ENCODE data around the gene RAI1.

Gene RAI1

DNA sequence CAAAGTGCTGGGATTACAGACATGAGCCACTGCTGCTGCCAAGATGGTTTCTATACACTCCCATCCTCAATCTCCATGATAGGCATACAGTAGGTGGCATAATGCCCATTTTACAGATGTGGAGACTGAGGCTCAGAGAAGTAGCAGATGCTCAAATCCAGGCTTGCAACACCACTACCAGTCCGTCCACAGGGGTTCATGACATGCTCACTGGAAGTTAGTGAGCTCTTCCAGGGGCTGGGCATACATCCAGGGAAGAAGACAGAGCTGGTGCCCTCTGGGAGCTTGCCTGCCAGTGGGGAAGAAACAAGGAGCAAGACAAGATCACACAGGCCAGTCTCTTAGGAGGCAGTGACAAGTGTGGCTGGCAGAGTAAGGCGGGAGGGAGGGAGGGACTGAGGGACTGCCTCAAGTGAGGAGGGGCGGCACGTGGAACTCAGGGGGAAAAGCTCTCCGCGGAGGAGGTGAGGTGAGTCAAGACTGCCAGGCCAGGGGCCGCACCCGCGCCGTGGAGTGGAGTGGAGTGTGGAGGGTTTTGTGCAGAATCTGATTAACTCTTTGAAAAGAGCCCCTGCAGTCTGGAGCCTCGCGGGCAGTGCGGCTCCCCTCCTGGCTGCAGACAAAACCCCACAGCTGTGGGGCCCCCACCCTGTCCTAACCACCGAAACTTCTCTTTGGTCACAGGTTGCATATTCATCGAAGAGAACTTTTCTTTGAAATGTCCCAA is 127.6 kb downstream of the RAI1 start (continued):
- no peak for TF ChIP-seq ZNF324 (tag by site-specific recombination; IDR thresholded peaks at IDR 0.05)
- TF ChIP-seq ZNF623 (tag by site-specific recombination; IDR thresholded peaks at IDR 0.05): no peak
- TF ChIP-seq ZNF670 (tag by site-specific recombination; IDR thresholded peaks at IDR 0.05; ENCODE audit: low read depth): no peak
- no peak for TF ChIP-seq ZNF704 (tag by site-specific recombination; IDR thresholded peaks at IDR 0.05)
- TF ChIP-seq ZNF302 (tag by site-specific recombination; IDR thresholded peaks at IDR 0.05; ENCODE audit: low read depth): no peak
- TF ChIP-seq MEIS1 (CRISPR knock-in tag; IDR thresholded peaks at IDR 0.05; ENCODE audit: borderline replicate concordance): no peak
- TF ChIP-seq PRDM4 (tag by site-specific recombination; IDR thresholded peaks at IDR 0.05): no peak
- no peak for TF ChIP-seq ZNF621 (tag by site-specific recombination; IDR thresholded peaks at IDR 0.05)
- no peak for TF ChIP-seq ZNF521 (tag by site-specific recombination; IDR thresholded peaks at IDR 0.05)
- TF ChIP-seq, protein P1, sequence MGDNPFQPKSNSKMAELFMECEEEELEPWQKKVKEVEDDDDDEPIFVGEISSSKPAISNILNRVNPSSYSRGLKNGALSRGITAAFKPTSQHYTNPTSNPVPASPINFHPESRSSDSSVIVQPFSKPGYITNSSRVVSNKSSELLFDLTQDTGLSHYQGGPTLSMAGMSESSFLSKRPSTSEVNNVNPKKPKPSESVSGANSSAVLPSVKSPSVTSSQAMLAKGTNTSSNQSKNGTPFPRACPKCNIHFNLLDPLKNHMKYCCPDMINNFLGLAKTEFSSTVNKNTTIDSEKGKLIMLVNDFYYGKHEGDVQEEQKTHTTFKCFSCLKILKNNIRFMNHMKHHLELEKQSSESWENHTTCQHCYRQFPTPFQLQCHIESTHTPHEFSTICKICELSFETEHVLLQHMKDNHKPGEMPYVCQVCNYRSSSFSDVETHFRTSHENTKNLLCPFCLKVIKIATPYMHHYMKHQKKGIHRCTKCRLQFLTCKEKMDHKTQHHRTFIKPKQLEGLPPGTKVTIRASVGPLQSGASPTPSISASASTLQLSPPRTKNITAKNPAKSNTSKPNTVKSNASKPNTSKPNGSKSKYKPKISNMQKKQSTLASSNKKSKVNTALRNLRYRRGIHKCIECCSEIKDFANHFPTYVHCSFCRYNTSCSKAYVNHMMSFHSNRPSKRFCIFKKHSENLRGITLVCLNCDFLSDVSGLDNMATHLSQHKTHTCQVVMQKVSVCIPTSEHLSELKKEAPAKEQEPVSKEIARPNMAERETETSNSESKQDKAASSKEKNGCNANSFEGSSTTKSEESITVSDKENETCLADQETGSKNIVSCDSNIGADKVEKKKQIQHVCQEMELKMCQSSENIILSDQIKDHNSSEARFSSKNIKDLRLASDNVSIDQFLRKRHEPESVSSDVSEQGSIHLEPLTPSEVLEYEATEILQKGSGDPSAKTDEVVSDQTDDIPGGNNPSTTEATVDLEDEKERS (tag by site-specific recombination; IDR thresholded peaks at IDR 0.05): 0 out of 2 replicates have a peak, but pooled peaks have one; percentile 81
- no peak for TF ChIP-seq ZNF677 (tag by site-specific recombination; IDR thresholded peaks at IDR 0.05)
- TF ChIP-seq ZNF600 (tag by site-specific recombination; IDR thresholded peaks at IDR 0.05): no peak
- TF ChIP-seq, protein P2, sequence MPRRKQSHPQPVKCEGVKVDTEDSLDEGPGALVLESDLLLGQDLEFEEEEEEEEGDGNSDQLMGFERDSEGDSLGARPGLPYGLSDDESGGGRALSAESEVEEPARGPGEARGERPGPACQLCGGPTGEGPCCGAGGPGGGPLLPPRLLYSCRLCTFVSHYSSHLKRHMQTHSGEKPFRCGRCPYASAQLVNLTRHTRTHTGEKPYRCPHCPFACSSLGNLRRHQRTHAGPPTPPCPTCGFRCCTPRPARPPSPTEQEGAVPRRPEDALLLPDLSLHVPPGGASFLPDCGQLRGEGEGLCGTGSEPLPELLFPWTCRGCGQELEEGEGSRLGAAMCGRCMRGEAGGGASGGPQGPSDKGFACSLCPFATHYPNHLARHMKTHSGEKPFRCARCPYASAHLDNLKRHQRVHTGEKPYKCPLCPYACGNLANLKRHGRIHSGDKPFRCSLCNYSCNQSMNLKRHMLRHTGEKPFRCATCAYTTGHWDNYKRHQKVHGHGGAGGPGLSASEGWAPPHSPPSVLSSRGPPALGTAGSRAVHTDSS (tag by site-specific recombination; IDR thresholded peaks at IDR 0.05): no peak
- TF ChIP-seq ZNF830 (tag by site-specific recombination; IDR thresholded peaks at IDR 0.05; ENCODE audit: low read depth): no peak
- TF ChIP-seq ZNF692 (tag by site-specific recombination; IDR thresholded peaks at IDR 0.05): no peak
- TF ChIP-seq ZNF658 (tag by site-specific recombination; IDR thresholded peaks at IDR 0.05): no peak
- TF ChIP-seq ZNF560 (tag by site-specific recombination; IDR thresholded peaks at IDR 0.05; ENCODE audit: borderline replicate concordance): no peak
- TF ChIP-seq OSR2 (tag by site-specific recombination; IDR thresholded peaks at IDR 0.05): no peak
- no peak for TF ChIP-seq ZNF510 (tag by site-specific recombination; IDR thresholded peaks at IDR 0.05; ENCODE audit: insufficient replicate concordance)
- TF ChIP-seq ZNF350 (tag by site-specific recombination; IDR thresholded peaks at IDR 0.05): no peak
- TF ChIP-seq ZNF76 (tag by site-specific recombination; IDR thresholded peaks at IDR 0.05; ENCODE audit: borderline replicate concordance, low read depth): peak; percentile 27; the same call in 1 of the 2 replicates
- no peak for TF ChIP-seq BCL11A (tag by site-specific recombination; IDR thresholded peaks at IDR 0.05; ENCODE audit: low read depth)
- TF ChIP-seq ZFP41 (tag by site-specific recombination; IDR thresholded peaks at IDR 0.05; ENCODE audit: borderline replicate concordance): no peak
- no peak for TF ChIP-seq ZNF777 (tag by site-specific recombination; IDR thresholded peaks at IDR 0.05; ENCODE audit: borderline replicate concordance)
- TF ChIP-seq PBX3 (CRISPR knock-in tag; IDR thresholded peaks at IDR 0.05): no peak
- no peak for TF ChIP-seq ZNF121 (tag by site-specific recombination; IDR thresholded peaks at IDR 0.05)
- no peak for TF ChIP-seq IKZF3 (tag by site-specific recombination; IDR thresholded peaks at IDR 0.05)
- TF ChIP-seq ZNF514 (tag by site-specific recombination; IDR thresholded peaks at IDR 0.05): no peak

All from HEK293 (cell line).